Raji (cell line): Measurements from ENCODE around the gene HNRNPR.

Source experiments
- POLR2A ChIP-seq: IDR thresholded peaks from 2 replicates; pipeline ENCODE4 v1.6.1; 2011; ENCODE audit warnings: low read depth, low read length, control low read depth; ENCODE audit not compliant: insufficient read depth

The HNRNPR gene

DNA sequence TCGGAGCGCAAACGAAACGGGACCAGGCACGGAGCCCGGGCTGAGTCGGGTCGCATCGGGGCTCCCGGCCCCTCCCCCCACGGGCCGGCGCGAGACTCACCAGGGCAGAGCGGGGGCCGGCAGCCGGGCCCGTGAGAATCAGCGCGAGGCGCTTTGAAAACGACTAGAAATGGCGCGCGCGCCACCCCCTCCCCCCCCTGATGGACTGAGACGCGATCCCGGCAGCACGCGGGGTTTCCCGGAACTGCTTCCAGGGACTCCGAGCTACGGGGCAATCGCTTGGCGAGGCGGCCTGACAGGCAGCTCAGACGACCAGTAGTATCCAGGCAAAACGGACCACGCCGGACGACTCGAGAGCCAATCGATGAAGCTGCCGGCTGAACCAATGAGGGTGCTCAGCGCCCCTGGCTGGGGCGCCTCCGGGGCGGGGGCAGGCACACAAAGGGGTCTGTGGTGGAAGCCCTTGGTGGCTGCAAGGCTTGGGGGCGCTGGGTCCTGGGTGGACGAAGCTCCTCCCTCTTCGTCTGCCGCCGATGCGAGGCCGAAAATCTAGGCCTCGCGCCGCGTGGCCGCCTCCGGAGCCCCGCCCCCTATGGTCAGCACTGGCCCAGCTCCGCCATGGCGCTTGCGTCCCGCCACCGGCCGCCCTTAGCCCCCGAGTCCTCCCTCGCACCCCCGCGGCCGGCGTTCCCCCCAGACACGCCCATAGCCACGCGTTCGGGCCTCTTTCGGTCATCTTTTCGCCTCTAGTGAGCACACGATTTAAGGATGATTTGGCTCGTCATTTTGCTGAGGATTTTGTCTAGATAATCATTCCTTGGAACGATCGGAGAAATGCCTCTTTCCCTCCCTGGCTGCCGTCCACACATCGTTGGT lies at the start of gene HNRNPR:
HNRNPR (minus strand) TSS at position 174 of the 876 bp plus-strand sequence. CDS start 3,276 bp downstream, outside the sequence.
- TF ChIP-seq POLR2A = peak; percentile 95

DNA sequence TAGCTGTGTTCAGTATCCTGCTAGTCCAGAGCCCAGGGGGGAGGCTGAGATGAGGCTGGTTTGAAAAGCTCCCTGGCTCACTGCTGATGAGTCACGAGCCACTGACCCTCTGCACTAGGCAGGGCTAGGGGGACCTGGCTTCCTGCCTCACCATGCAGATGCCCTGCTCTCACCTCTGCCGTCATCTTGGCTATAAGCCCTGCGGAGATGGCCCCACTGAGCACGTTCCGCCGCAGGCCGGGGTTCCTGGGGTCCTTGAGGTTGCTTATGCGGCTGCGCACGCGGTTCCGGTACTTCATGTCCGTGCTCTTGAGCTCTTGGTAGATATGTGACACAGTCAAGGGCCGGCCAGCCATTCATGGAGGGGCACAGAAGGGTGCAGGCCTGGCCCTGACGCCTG lies 49.6 kb upstream of the HNRNPR start:
- no peak for TF ChIP-seq POLR2A

DNA sequence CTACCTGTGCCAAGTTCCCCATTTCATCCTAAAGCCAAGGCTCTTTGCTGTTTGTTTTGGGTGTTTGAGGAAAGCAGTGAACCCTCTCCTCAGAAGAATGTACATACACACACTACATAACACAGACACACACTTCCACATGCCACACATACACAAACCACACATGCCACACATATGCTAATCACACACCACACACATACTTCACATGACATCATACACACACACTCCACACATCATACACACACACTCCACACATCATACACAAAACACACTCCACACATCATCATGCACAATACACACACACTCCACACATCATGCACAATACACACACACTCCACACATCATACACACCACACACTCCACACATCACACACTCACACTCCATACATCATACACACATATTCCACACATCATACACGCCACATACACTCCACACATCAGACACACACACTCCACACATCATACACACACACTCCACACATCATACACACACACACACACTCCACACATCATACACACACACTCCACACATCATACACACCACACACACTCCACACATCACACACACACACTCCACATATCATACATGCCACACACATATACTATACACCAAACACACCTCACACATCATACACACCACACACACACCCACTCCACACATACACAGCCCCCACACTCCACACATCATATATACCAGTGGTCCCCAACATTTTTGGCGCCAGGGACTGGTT lies 48.2 kb upstream of the HNRNPR start:
- no peak for TF ChIP-seq POLR2A

DNA sequence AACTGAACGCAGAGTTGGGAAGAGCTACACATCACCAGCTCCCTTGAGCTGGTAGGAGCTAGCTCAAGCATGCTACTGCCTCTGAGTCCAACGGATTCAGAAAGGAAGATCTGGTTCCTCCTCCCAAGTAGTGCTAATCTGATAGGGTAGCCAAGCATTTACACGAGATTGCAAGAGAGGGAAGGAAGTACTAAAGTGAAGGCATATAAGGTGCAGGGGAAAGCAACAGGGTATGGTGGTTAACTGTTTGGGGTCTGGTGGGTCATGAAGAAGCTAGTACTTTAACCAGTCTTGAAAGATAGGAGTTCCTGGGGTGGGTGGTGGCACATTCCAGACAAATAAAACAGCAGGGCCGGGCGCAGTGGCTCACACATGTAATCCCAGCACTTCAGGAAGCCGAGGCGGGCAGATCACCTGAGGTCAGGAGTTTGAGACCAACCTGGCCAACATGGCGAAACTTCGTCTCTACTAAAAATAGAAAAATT lies 45.8 kb upstream of the HNRNPR start:
- no peak for TF ChIP-seq POLR2A

DNA sequence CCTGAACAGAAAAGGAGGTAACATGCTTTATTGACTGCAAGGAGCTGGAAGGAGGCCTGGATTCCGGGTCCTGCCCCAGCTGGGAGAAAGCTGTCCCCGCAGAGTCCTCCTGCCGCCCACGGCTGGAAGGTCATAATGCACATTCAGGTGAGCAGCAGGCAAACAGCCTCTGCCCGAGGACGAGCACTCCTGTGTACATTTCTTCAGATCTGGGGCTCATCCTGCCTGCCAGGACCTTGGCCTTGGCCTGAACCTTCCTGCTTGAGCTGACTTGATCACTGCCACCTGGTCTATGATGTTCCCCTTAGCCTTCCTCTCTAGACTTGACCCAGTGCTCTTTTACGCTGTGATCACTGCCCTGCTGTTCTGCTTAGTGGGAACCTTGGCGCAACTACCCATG lies 43.4 kb upstream of the HNRNPR start:
- TF ChIP-seq POLR2A = no peak

DNA sequence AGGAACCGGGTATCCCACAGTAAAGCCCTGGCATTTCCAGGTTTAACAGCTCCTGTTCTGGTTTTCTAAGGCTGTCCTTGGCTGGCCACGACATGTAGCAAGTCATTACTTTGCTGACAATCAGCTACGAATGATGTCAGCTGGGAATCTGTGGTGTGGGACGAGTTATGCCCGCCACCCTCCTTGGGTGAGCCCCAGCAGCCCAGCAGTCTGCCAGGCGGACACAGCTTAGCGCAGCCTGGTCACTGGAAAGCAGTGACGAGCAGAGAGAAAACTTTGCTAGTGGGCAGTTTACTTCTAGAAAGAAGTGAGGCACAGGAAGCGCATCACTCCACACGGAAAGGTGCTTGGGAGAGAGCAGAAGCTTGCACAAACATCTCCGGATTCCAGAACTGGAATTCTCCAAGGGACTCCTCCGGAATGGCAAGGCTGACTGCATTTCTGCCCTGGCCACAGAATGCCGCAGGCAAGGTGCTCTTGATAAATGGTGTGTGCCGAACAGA lies 41.1 kb upstream of the HNRNPR start:
- no peak for TF ChIP-seq POLR2A

DNA sequence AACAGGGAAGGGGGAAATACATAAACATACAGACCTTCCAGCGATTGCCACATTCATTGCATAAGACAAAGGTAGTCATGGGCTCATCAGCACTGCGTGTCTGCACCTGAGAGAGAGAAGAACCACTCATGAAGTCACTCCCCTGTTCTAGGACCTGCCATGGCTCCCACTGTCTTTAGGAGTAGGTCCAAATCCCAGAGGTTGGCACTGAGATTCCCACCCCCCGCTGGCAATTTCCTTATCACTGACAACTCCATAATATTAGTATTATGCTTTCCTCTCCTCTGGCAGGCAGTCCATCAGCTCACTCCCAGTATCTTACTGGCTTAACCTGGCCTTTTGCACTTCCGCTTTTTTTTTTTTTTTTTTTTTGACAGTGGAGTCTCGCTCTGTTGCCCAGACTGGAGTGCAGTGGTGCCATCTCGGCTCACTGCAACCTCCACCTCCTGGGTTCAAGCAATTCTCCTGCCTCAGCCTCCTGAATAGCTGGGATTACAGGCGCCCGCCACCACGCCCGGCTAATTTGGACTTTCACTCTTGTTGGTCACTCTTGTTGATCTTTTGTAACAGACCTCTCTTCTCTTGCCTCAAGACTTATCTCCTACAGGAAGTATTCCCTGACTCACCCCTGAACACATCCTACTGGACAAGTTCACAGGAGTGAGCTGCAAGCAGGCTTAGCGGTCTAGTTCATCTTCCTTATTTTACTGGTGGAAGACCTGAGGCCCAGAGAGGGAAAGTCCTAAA lies 40.4 kb upstream of the HNRNPR start:
- TF ChIP-seq POLR2A = no peak

DNA sequence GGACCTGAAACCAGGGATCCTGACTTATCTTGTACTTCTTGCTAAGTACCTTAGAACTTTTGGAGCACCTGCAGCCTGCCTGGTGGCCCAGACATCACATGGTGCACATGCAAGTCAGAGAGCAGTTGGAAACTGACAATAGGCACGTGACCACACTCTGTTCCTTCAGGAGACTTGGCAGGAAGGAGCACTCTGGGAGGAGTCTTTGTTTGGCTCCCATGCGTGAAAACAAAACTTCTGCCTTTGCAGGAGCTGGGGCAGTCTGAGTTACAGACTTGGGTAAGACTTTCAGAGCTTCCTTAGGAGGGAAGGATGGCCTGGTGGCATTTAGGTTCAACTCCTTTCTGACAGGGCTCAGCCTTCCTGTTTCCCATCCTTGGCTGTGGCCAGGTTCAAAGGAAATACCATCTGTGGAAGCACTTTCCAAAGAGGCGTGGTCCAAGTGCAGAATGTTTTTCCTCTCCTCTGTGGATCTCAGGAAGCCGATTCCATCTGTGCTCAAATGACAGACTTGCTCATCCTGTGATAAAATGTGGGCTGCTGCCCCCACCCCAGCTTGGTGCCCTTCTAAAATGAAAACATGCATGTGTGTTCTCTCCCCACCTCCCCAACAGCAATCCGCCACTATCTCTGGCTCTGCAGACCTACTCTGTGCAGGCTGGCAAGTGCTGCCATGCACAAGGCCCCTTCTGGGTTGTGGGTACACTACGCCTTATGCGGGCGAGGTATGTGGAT lies 39.7 kb upstream of the HNRNPR start:
- TF ChIP-seq POLR2A = no peak

DNA sequence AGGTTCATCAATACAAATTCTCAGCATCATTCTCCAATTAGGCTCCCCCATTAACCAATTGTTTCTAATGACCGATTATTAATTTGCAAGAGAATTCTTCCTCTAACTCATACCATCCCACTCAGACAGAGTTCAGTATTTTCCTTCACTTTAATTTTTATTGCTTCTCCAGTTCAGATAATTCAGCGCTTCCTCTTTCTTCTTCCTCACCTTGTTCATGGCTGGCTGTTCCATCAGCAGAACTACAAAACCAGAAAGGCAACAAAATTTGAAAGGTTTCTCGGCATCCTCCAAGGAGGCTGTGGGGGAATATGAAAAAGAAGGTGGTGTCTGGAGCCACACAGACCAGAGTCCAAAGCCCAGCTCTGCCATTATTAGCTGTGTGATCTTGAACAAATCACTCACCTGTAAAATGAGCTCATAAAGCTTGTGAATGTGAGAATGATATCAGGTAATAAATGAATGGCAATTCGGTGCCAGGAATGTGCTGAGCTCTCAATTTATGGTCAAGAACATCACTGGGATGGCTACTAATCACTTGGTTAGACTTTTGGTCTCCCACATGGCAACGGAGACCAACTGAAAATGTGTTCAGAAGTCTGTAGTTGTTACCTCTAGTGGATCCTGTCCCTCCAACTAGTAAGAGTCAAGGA lies 37.3 kb upstream of the HNRNPR start:
- no peak for TF ChIP-seq POLR2A

DNA sequence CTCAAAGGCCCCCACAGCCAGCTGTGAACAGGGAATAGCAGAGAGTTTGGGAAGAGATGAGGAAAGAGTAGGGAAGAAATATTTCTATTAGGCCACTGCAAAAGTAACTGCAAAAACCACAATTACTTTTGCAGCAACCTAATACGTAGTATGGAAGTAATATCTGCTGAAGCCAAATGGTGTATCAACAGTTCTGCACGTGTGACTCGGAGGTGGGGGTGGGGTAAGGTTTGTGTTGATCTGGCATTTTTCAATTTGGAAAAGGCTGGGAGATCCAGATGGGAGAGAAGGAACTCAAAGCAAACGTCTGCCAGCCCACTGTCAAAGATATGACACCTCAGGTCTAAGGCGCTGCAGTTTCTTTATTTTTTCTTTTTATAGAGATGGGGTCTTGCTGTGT lies 36.6 kb upstream of the HNRNPR start:
- TF ChIP-seq POLR2A = no peak

DNA sequence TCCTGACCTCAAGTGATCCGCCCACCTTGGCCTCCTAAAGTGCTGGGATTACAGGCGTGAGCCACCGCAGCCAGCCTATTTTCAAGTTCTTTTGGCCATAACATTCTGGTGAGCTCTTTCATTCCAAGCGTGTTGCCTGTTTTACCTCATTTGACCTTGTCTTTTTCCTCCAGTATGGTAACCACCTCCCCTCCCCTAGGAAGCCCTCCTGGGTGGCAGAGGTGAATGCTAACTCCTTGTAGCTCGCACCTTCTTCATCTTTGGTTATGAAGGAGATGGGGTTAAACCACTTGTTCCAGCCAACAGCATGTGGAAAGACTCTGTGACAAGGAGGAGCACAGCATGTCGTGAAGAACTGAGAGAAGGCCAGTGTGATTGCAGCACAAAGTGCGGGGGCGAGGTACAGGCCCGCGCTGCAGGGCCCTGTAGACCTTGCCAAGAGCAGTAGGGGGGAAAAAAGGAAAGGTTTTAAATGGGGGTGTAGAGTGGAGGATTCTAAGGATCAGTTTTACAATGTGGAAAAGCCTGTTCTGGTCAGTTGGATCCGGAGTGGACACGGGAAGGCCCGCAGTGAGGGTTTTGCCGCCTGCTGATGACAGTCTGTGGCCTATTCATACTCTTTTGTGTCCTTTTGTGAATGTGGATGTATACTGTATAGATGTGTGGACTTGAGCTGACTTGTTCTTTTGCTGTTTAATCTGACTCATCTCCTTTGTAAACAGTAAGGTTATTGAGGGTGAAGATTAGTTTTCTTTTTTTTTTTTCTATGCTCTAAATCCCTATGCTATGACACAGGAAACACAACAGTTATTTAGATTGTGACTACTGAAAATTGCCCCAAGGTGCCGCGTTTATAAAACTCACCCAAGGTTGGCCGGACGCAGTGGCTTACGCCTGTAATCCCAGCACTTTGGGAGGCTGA lies 33.1 kb upstream of the HNRNPR start:
- no peak for TF ChIP-seq POLR2A

DNA sequence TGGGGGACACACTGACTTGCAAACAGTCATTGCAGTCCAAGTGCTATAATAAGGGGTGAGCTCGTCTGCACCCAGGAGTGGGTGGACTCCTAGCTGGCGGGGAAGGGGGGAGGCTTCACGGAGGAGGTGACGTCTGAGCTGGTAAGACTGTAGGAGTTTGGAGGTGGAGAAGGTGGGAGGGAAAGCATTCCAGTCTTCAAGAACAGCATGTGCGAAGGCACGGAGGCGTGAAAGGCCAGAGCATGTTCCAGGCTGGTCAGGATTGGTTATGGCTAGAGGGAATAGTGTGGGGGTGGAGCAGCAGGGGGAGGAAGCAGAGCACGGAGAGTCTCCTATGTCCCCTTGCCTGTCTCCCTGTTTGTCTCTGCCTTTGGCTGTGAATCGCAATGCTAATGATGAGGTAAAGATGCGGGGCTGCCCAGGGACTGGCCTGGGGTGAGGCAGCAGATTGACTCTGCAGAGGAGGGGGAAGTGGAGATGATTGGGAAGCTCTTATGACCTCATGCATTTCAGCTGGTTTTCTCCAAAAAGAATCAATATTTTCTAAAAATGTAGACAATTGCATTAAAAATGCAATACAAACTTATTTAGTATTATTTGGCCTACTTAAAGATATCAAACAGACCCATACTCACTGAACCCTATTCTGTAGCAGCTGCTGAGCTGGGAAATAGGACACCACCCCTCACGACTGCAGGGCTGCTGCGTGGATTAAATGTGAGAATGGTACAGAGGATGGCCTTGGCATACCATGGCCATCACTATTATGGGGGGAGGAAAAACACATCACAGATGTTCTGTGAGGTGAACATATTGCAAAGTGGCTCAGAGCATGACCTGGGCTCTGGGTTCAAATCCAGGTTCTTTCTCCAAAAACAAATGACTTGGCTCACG lies 28.1 kb upstream of the HNRNPR start:
- TF ChIP-seq POLR2A = no peak
